ENCODE data around the gene INF2. TPM values are rescaled to one million over a fixed set of nuclear protein-coding genes. Genes with fewer than 3 reads are reported as not detected.

The INF2 gene
- total and polyA plus RNA-seq, 2 experiments from 2014 or later, result 36.7 to 75.5 TPM

GRCh38 chr14:104722938-104723650 lies 33.7 kb downstream of the INF2 start:
- DNase-seq (ENCODE audit: low spot score), result peak; percentile 60
- no peaks in the 10 kb centered on the region for H4K20me1 ChIP-seq (replicated peaks; ENCODE audit: insufficient read depth)
- Mint-ChIP-seq H3K4me3 (no peak overlapping the region), H3K9me3 (no peaks in the 10 kb centered on the region), H3K36me3 (ENCODE audit: low read depth) (no peaks in the 10 kb centered on the region; the same call in 2 of the 3 replicates), H3K27ac (no peak overlapping the region), H3K27me3 (ENCODE audit: insufficient read depth, low read depth, poor library complexity) (peaks cover 10% of the 10 kb centered on the region), H3K4me1 (peaks cover 7% of the 10 kb centered on the region; the same call in 2 of the 3 replicates)
- H2AFZ ChIP-seq, result no peak overlapping the region
- no peaks in the 10 kb centered on the region; the same call in 1 of the 2 replicates for H3F3A ChIP-seq (replicated peaks; ENCODE audit: low read depth)
- no peaks in the 10 kb centered on the region for H3K36me3 ChIP-seq (ENCODE audit: insufficient read depth)
- H3K27me3 ChIP-seq (ENCODE audit: insufficient read depth), result no peaks in the 10 kb centered on the region
- peak; percentile 21 for ATAC-seq
- H3K4me2 ChIP-seq, result peak overlapping the region; percentile 78; the same call in 1 of the 2 replicates
- H3K27ac ChIP-seq (ENCODE audit: low read depth), result no peak overlapping the region
- no peaks in the 10 kb centered on the region for H3K9me2 ChIP-seq (ENCODE audit: insufficient read depth)
- H3K4me1 ChIP-seq (ENCODE audit: insufficient read depth), result peaks cover 10% of the 10 kb centered on the region; the same call in 1 of the 2 replicates
- H3K79me2 ChIP-seq (replicated peaks; ENCODE audit: insufficient read depth), result no peaks in the 10 kb centered on the region
- TF ChIP-seq STAT1 (IDR thresholded peaks at IDR 0.05; ENCODE audit: unreplicated experiment), result no peak
- TF ChIP-seq ZNF331 (CRISPR knock-in tag; IDR thresholded peaks at IDR 0.05; ENCODE audit: low read depth), result no peak
- TF ChIP-seq ETS1 (IDR thresholded peaks at IDR 0.05), result no peak
- TF ChIP-seq ZNF114 (CRISPR knock-in tag; IDR thresholded peaks at IDR 0.05), result no peak
- no peak for TF ChIP-seq CTCF (conservative IDR thresholded peaks at IDR 0.05; ENCODE audit: low read depth in 2 of 2)
- TF ChIP-seq JUNB (IDR thresholded peaks at IDR 0.05; ENCODE audit: unreplicated experiment), result no peak
- peak overlapping the region; percentile 62 for H3K4me3 ChIP-seq

- Histone ChIP-seq H3K4me2 (peak within 1 kb of the TSS; percentile 83), H3K36me3 (ENCODE audit: insufficient read depth) (no peaks in the 10 kb centered on the region), H3K4me1 (ENCODE audit: insufficient read depth) (peaks cover 10% of the 10 kb centered on the region; the same call in 1 of the 2 replicates), H3K27me3 (ENCODE audit: insufficient read depth) (no peaks in the 10 kb centered on the region), H3K9me2 (ENCODE audit: insufficient read depth) (no peaks in the 10 kb centered on the region), H3K27ac (ENCODE audit: low read depth) (no peak within 1 kb of the TSS), H2AFZ (peak within 1 kb of the TSS; percentile 89; the same call in 1 of the 2 replicates), H3F3A (replicated peaks; ENCODE audit: low read depth) (no peaks in the 10 kb centered on the region; the same call in 1 of the 2 replicates), H3K4me3 (peak within 1 kb of the TSS; percentile 62), H4K20me1 (replicated peaks; ENCODE audit: insufficient read depth) (no peaks in the 10 kb centered on the region), H3K79me2 (replicated peaks; ENCODE audit: insufficient read depth) (no peaks in the 10 kb centered on the region)
- DNase-seq (ENCODE audit: low spot score), result peak; percentile 78
- Mint-ChIP-seq H3K36me3 (ENCODE audit: low read depth) (no peaks in the 10 kb centered on the region; the same call in 2 of the 3 replicates), H3K27ac (no peak within 1 kb of the TSS), H3K4me1 (peaks cover 7% of the 10 kb centered on the region; the same call in 2 of the 3 replicates), H3K9me3 (peaks cover under 1% of the 10 kb centered on the region; the same call in 2 of the 3 replicates), H3K4me3 (peak within 1 kb of the TSS; percentile 75), H3K27me3 (ENCODE audit: insufficient read depth, low read depth, poor library complexity) (peaks cover 10% of the 10 kb centered on the region)
- peak; percentile 52 for ATAC-seq
- TF ChIP-seq ZNF114 (CRISPR knock-in tag; IDR thresholded peaks at IDR 0.05) (no peak), POLR2AphosphoS5 (IDR thresholded peaks at IDR 0.05; ENCODE audit: low read depth) (peak; percentile 52), EZH2 (IDR thresholded peaks at IDR 0.05; ENCODE audit: low read depth, unreplicated experiment) (no peak), ETS1 (IDR thresholded peaks at IDR 0.05) (no peak), REST (IDR thresholded peaks at IDR 0.05; ENCODE audit: unreplicated experiment) (no peak), EZH2phosphoT487 (IDR thresholded peaks at IDR 0.05; ENCODE audit: unreplicated experiment) (no peak)
These were observed 34.4 kb downstream of the INF2 start, which contains the start of gene ADSS1 for GRCh38 chr14:104723651-104724406. Gene ADSS1 (plus strand): TSS chr14:104724229. CDS start chr14:104724271, 42 bp downstream.
